CD4-positive, alpha-beta T cell treated with Interleukin-21 for 1 hour (primary cell): Measurements from ENCODE around the gene TRIM10.
A peak's percentile ranks its signal among the peaks of the same experiment; 100 is the strongest.
"Not testable (repeated sequence)": the region's sequence is repeated elsewhere in the genome, so short reads cannot be mapped to it uniquely, and the experiment has no call there.

ENCODE experiments used
- DNase-seq: peaks from one replicate; pipeline ENCODE4 v3.0.0-alpha.2; 2020

TRIM10 gene

DNA sequence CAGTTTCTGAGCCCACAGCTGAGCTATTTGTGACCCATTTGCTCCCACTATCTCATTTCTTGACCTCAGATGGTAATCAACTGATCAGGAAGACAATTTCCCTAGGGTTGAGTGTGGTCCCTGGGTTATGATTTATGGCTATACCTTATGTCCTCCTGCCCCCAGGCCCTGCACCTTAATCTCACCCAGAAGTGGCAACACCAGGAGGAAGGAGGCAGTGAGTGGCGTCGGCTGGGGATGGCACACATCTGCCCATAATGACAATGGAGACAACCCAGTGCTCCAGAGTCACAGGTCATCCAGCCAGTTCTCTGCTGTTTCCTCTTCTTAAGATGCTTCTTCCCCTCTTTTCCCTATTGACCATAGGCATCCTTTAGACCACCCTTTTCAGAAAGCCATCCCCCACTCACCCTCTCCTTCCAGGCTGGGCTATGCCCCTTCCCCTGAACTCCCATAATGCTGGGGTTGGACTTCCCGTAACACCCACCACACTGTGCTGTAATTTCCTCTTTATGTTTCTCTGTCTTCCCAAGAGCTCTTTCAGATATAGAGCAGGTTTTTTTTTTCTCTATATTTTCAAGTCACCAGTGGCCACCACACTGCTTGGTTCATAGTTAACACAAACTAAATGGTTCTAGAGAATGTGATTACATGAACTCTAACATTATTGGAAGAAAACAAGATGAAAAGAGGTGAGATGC, 8.0 kb downstream of the TRIM10 start:
- no peak for DNase-seq

DNA sequence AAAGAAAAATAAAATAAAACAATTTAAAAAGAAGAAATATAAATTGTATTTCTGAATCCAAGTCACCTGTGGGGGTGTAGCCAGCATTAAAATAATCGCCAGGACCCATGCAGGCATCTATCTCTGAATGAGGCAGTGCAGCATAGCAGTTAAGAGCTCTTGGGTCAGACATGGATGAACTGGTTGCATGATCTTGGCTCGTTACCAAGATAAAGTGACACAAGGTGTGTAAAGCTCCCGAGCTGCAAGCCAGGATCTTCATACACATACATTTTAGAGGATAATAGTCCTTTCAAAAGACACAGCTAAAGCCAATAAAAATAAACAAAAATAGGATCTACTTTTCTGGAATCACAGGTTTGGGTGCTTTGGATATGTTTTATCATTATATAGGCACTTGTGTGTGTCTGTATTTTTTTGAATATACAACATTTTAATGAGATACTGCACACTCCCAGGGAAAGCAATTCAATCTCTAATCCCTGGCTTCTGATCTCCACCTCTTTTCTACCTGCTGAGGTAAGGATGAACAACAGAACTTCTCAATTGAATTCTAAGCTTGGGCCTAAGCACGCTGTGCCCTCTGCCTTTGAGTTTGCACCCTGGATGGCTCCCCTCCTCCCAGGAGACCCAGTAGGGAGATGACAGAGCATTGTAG, 8.9 kb downstream of the TRIM10 start:
- DNase-seq: no peak

DNA sequence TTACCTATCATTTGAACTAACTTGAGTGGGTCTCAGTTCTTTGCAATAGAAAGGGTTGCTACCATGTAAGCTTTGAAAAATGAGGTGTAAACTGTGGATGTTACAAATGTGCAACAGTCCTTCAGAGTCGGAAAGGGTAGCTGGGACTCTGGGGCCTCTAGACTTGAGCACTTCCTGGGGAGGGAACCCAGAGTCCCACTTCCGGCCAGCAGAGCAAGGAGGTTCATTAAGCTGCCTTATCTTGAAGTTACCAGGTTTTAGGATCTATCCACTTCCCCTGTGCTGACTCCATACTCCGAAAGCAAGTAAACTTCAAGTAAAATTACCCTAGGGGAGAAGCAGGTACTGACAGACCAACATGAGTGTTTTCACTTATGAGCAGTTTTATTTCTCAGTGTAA, 9.4 kb downstream of the TRIM10 start:
- DNase-seq: no peak

DNA sequence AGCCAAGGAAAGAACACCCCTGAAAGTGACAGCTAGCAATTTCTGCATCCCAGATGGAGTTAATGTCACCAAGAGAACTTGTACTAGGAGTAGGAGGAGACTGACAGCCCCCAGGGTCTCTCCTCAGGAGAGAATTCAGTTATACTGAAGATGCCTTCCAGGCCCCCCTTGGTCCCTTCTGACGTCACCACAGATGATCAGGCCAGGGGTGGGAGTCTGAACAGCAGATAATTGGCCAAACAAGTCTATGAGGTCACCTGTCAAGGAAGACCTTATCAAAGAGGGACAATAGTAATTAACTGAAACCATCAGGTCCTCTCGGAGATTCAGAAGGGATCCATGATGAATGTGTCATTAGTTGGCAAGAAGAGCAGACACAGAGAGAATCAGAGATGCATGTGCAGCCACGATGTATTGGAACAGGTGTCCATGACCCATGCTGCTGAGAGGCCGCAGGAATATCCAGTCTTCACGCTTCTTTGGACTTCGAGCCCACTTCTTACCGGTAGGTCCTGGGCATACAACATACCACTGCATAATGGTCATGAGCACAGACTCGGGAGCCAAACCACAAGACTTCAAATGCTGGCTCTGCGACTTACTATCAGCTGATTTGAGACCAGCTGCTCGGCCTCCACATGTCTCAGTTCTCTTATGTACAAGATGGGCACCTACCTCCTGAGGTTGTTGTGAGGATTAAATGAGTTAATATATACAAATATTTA, 10.2 kb downstream of the TRIM10 start:
- no peak for DNase-seq

GRCh38 chr6:30149858-30150550, 11.0 kb downstream of the TRIM10 start:
- DNase-seq: no peak

- DNase-seq: no peak
Observed at GRCh38 chr6:30149234-30149633, 11.8 kb downstream of the TRIM10 start.

GRCh38 chr6:30147096-30147495, 13.9 kb downstream of the TRIM10 start:
- DNase-seq: no peak

DNA sequence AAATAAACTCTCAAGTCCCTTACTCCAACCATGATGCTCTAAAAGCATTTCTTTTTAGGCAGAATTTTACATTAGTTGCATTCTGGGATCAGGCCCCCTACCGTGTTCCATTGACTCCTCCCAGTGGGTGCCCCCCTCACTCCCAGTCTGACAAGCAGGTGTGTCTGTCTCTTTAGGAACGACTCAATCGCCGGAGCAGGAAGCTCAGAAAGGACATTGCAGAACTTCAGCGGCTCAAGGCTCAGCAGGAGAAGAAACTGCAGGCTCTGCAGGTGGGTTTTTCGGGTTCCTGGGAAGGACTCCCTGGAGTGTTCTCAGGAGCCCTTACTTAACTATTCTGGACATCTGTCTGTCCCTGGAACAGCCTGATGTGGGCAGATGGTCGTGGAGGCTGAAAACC, 15.2 kb downstream of the TRIM10 start:
- DNase-seq: no peak

- DNase-seq: no peak
Observed at GRCh38 chr6:30144811-30145210, 16.2 kb downstream of the TRIM10 start.

DNA sequence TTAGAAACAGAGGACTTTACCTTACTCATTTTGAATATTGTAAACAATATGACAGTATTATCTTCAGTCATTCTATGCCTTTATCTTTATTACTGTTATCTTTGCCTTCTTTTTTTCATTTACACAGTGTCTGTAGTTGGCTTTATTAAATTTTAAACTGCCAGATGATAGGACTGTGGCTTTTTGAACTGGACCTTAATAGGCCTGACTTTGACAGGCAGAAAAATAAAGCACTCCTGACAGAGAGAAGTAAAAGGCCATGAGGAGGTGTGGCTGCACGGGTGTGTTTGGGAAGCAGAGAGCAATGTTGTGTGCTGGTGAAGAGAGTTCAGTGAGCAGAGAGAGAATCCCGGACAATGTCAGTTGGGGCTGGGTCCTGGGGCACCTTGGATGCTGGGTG, 17.2 kb downstream of the TRIM10 start:
- DNase-seq: no peak

- no peak for DNase-seq
Observed at GRCh38 chr6:30142665-30143064, 18.3 kb downstream of the TRIM10 start.

DNA sequence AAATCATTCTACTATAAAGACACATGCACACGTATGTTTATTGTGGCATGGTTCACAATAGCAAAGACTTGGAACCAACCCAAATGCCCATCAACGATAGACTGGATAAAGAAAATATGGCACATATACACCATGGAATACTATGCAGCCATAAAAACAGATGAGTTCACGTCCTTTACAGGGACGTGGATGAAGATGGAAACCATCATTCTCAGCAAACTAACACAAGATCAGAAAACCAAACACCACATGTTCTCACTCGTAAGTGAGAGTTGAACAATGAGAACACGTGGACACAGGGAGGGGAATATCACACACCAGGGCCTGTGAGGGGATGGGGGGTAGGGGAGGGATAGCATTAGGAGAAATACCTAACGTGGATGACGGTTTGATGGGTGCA, 20.8 kb downstream of the TRIM10 start:
- DNase-seq: not testable (repeated sequence)

GRCh38 chr6:30136570-30137286, 24.3 kb downstream of the TRIM10 start:
- DNase-seq: no peak

DNA sequence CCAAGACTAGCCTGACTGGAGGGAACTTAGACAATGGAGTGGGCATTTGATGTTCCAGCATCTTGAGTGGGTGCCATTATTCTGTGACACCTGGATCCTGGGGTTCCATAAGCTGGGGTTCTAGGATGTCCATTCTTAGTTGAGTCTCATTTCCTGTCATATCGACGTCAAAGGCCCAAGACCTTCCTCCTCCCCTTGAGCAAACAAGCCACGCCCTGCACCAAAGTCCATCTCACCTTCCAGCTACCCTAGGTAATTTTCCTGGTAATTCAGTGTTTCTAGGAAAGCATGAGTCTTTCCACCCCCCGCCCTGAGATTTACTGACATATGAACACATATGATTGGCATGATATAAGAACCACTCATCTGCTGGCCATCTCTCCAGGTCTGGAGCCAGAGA, 25.3 kb downstream of the TRIM10 start, which contains the start of gene TRIM40:
TSS of gene TRIM40 (plus strand) at position 384 of the 400 bp plus-strand sequence. CDS start 897 bp downstream, outside the sequence.
- DNase-seq: no peak

GRCh38 chr6:30135147-30135546, 25.9 kb downstream of the TRIM10 start:
- no peak for DNase-seq

DNA sequence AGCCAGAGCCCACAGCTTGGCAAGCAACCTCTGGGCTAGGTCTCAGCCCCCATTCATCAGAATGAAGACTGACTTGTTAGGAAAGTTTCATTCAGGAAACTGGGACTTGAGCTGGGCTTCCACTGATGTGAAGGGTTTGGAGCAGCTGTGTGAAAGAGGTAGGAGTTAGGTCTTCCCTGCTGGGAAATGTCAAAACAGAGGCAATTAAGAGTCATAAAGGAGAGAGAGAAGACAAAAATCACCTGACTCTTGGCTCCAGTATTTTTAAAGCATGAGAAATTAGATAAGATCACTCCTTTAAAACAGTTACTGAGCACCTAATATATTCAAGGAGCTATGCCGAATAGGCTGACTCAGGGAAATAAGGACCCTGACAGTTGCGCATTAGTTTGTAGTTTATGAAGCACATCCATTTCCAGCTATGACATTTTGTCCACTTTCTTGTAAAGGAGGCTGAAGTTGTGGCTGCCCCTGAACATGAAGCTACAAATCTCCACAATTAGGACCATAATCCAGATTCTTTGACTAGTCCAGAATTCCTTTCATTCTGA, 29.0 kb downstream of the TRIM10 start:
- no peak for DNase-seq

- peak; percentile 85 for DNase-seq
Observed at GRCh38 chr6:30130887-30131862, 29.8 kb downstream of the TRIM10 start.

- no peak for DNase-seq
Observed at GRCh38 chr6:30130179-30130679, 30.8 kb downstream of the TRIM10 start.

DNA sequence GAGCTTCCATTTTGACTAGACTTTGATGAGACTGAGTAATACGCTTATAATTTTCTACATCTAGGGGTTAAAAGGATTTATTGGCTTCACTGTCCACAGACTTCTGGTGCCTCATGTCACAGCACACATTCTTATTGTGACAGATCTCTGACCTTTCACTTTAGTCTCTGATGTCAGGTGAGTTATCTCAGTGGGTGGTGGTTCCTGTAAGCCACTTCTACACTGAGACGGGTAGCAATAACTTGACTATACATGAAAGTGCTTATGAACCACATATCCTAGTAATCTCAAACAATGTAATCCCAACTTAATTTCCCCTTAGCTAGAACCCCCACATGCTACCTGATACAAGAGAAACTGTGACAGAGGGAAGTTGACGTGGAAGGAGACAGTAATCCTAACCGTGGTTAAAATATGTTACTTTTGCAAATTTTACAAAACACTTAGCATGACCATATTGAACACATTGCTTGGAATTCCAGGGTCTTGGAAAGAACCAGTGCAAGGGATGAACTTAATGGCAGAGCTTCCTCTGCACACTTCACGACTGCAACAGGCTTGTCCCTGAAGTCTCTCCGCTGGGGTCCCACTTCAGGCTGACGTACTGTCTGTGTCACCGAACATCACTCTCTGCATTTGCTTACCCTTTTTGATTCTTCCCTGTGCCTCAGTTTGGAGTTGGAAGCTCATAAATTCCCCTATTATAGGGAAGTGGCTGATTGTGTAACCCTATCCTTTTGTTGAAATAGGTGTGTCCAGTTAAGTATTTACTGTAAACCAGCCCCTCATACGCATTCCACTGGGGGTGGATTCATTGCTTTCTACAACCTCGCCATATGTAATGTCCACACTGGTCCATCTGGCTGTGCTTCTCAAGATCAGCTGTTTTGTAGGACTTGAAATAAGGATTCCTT, 31.5 kb downstream of the TRIM10 start:
- DNase-seq: no peak
